Tibial nerve (tissue), 4 donors: ENCODE data around the gene RIPOR1. TPM values are rescaled to one million over a fixed set of nuclear protein-coding genes. Genes with fewer than 3 reads are reported as not detected.

Experiments used
- DNase-seq, 2 donors: peaks; one replicate each; pipeline ENCODE4 v3.0.0-alpha.2; 2019; ENCODE audit warnings: low spot score in 2 of 2
- H3K27ac ChIP-seq, 4 donors: fragments of 200-600 bp; sonication (generic) in 3 of 4; one replicate each; pipeline ENCODE4 v1.5.1; 2017 to 2019; ENCODE audit warnings: mild to moderate bottlenecking in 1 of 4
- H3K27me3 ChIP-seq, 2 donors: fragments of 200-600 bp; sonication (generic) in 1 of 2; one replicate each; pipeline versions ENCODE4 v1.5.1 to v1.6.0; 2017 to 2019
- H3K36me3 ChIP-seq, 3 donors: fragments of 200-600 bp; sonication (generic); one replicate each; pipeline ENCODE4 v1.5.1; 2018 to 2019
- H3K4me1 ChIP-seq, 4 donors: fragments of 200-600 bp; sonication (generic) in 3 of 4; one replicate each; pipeline ENCODE4 v1.5.1; 2017 to 2019
- H3K4me3 ChIP-seq, 4 donors: fragments of 200-600 bp; sonication (generic) in 3 of 4; one replicate each; pipeline ENCODE4 v1.5.1; 2017 to 2019; ENCODE audit warnings: mild to moderate bottlenecking in 1 of 4, moderate library complexity in 1 of 4
- H3K9me3 ChIP-seq, 4 donors: fragments of 200-600 bp; sonication (generic) in 3 of 4; one replicate each; pipeline ENCODE4 v1.5.1; 2017 to 2019
- EP300 ChIP-seq, 2 donors: sonication (generic); formaldehyde crosslinking; IDR thresholded peaks; one replicate each; pipeline ENCODE4 v1.6.1; 2017; ENCODE audit warnings: antibody characterized with exemption in 2 of 2, mild to moderate bottlenecking in 1 of 2
- POLR2A ChIP-seq, 2 donors: fragments of 450-650 bp; IDR thresholded peaks; one replicate each; pipeline ENCODE4 v1.6.1; 2017; ENCODE audit warnings: antibody characterized with exemption in 2 of 2, mild to moderate bottlenecking in 2 of 2, moderate library complexity in 2 of 2
- WGBS, 2 donors: methylation state at CpG; one replicate each; pipeline ENCODE4 v1.1.5; 2018; 5-methylcytosine and 5-hydroxymethylcytosine counted together
- total RNA-seq, 4 donors: library from RNA; depleted of rRNA; stranded (reverse); fragments of >200 nt; gene quantifications; one replicate each; pipeline ENCODE4 v1.1.0, GENCODE V29; 2016
- TF ChIP-seq, protein P1 (sequence below), 5 experiments: fragments of 200-600 bp in 3 of 5; fragments of 450-650 bp in 2 of 5; sonication (generic) in 3 of 5; IDR thresholded peaks; one replicate each; pipeline ENCODE4 v1.5.1; 2016 to 2019; ENCODE audit warnings: antibody characterized with exemption in 5 of 5, mild to moderate bottlenecking in 3 of 5, moderate library complexity in 2 of 5

RIPOR1 gene
- total RNA-seq, 4 donors from 2014 or later, result 50.6 to 112 (median 85.1) TPM

DNA sequence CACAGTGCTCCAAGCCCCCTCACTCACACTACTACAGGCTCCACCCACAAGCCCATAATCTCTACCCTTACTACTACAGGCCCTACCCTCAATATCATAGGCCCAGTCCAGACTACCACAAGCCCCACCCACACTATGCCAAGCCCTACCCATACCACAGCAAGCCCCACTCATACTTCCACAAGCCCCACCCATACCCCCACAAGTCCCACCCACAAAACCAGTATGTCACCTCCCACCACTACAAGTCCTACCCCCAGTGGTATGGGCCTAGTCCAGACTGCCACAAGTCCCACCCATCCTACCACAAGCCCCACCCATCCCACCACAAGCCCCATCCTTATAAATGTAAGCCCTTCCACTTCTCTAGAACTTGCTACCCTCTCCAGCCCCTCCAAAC is 13.8 kb downstream of the RIPOR1 start:
- Histone ChIP-seq H3K4me3 (no peak overlapping the region), H3K36me3 (peaks cover 10 to 77% (median 13%) of the 10 kb centered on the region in 3 donors), H3K4me1 (peaks cover 0 to 82% (median 19%) of the 10 kb centered on the region in 4 donors), H3K9me3 (no peaks in the 10 kb centered on the region), H3K27me3 (no peaks in the 10 kb centered on the region), H3K27ac (peak overlapping the region in 2 of 4 donors; percentile 43 to 52)
- TF ChIP-seq EP300 (IDR thresholded peaks at IDR 0.05) (no peak), POLR2A (IDR thresholded peaks at IDR 0.05) (no peak)
- TF ChIP-seq, protein P1, sequence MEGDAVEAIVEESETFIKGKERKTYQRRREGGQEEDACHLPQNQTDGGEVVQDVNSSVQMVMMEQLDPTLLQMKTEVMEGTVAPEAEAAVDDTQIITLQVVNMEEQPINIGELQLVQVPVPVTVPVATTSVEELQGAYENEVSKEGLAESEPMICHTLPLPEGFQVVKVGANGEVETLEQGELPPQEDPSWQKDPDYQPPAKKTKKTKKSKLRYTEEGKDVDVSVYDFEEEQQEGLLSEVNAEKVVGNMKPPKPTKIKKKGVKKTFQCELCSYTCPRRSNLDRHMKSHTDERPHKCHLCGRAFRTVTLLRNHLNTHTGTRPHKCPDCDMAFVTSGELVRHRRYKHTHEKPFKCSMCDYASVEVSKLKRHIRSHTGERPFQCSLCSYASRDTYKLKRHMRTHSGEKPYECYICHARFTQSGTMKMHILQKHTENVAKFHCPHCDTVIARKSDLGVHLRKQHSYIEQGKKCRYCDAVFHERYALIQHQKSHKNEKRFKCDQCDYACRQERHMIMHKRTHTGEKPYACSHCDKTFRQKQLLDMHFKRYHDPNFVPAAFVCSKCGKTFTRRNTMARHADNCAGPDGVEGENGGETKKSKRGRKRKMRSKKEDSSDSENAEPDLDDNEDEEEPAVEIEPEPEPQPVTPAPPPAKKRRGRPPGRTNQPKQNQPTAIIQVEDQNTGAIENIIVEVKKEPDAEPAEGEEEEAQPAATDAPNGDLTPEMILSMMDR (IDR thresholded peaks at IDR 0.05), result no peak
- no peak for DNase-seq

DNA sequence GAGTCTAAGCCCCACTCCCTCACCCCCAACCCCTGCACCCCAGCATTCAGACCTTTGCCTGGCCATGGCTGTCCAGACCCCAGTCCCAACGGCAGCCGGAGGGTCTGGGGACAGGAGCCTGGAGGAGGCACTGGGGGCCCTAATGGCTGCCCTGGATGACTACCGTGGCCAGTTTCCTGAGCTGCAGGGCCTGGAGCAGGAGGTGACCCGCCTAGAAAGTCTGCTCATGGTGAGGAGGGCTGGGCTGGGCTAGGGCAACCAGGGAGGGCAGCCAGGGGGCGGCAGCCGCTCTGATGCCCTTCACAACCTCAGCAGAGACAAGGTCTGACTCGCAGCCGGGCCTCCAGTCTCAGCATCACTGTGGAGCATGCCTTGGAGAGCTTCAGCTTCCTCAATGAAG is 14.4 kb downstream of the RIPOR1 start:
- peaks cover 10 to 83% (median 13%) of the 10 kb centered on the region in 3 donors for H3K36me3 ChIP-seq
- WGBS, 2 donors, result 92 to 95% methylated on average over 8 of the region's 8 CpGs
- H3K27me3 ChIP-seq, result no peaks in the 10 kb centered on the region
- H3K4me1 ChIP-seq, result peaks cover 0 to 82% (median 21%) of the 10 kb centered on the region in 4 donors
- no peak for DNase-seq
- no peak overlapping the region for H3K4me3 ChIP-seq
- peak overlapping the region in 1 of 4 donors; percentile 43 for H3K27ac ChIP-seq
- no peak for TF ChIP-seq POLR2A (IDR thresholded peaks at IDR 0.05)
- H3K9me3 ChIP-seq, result no peaks in the 10 kb centered on the region

DNA sequence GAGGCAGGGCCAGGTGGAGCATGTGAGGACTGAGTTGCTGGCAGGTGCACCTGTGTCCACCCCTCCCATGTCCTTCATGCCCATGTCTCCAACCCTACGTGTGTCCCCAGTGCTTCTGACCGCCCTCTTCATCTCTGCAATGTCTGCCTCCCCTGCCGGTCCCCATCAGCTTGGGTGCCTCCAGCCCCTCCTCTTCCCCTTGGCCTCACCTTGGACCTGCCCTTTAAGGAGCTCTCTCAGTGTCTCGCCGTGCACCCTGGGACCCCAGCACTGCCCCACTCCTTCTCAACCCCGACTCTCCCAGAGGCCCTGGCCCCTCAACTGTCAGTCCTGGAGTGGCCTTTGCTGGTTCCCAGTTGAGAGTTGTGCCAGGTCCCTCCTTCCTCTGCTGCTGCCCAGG is 15.0 kb downstream of the RIPOR1 start:
- no peak overlapping the region for H3K4me3 ChIP-seq
- H3K27me3 ChIP-seq, result no peaks in the 10 kb centered on the region
- 78 to 79% methylated on average over 6 of the region's 6 CpGs for WGBS, 2 donors
- H3K4me1 ChIP-seq, result peaks cover 0 to 78% (median 18%) of the 10 kb centered on the region in 4 donors
- H3K9me3 ChIP-seq, result no peaks in the 10 kb centered on the region
- H3K36me3 ChIP-seq, result peaks cover 10 to 86% (median 13%) of the 10 kb centered on the region in 3 donors
- TF ChIP-seq POLR2A (IDR thresholded peaks at IDR 0.05) (no peak), EP300 (IDR thresholded peaks at IDR 0.05) (no peak)
- TF ChIP-seq, protein P1 (IDR thresholded peaks at IDR 0.05), result no peak
- DNase-seq, result no peak
- no peak overlapping the region for H3K27ac ChIP-seq

DNA sequence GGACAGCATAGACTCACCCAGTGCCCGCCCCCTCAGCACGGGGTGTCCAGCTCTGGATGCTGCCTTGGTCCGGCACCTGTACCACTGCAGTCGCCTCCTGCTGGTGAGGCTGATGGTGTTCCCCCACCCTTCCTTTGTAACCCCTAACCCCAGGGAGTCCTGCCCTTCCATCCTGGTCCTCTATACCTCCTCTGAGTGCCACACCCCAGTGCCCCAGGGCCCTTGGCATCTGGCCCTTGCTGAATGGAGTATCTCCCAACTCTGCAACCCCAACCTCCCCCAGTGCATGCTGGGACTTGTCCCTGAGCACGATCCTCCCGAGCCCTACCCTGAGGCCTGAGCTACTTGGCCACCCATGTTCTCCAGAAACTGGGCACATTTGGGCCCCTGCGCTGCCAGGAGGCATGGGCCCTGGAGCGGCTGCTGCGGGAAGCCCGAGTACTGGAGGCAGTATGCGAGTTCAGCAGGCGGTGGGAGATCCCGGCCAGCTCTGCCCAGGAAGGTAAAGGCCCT is 15.8 kb downstream of the RIPOR1 start:
- no peak for DNase-seq
- TF ChIP-seq, protein P1 (IDR thresholded peaks at IDR 0.05), result no peak
- TF ChIP-seq EP300 (IDR thresholded peaks at IDR 0.05) (no peak), POLR2A (IDR thresholded peaks at IDR 0.05) (no peak)
- Histone ChIP-seq H3K27ac (no peak overlapping the region), H3K36me3 (peaks cover 10 to 93% (median 13%) of the 10 kb centered on the region in 3 donors), H3K4me3 (no peak overlapping the region), H3K4me1 (peaks cover 0 to 70% (median 16%) of the 10 kb centered on the region in 4 donors), H3K27me3 (no peaks in the 10 kb centered on the region), H3K9me3 (no peaks in the 10 kb centered on the region)
- WGBS, 2 donors, result 74 to 87% methylated on average over 12 to 13 of the region's 13 CpGs

DNA sequence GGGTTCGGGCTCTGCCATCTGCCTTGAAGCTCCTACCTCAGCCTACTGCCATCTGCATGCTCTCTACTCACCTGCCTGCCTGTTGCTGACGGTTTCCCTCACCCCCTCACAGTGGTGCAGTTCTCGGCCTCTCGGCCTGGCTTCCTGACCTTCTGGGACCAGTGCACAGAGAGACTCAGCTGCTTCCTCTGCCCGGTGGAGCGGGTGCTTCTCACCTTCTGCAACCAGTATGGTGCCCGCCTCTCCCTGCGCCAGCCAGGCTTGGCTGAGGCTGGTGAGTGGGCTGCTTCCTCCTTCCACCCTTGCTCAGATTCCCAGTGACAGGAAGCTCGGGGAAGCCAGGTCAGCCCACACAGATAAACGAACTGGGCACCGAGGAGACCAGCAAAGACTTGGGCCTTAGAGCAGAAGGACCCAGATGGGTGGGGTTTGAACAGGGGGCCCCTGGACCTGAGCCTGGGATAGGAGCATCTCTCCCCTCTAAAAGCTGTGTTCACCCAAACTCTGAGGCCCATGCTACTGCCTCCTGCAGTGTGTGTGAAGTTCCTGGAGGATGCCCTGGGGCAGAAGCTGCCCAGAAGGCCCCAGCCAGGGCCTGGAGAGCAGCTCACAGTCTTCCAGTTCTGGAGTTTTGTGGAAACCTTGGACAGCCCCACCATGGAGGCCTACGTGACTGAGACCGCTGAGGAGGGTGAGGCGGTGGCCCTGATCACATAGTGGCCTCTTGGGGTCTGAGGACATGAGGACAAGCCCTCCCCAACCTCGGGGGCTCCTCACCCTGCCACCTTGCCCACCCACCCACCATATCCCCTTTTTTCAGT is 16.4 kb downstream of the RIPOR1 start:
- Histone ChIP-seq H3K27me3 (no peaks in the 10 kb centered on the region), H3K9me3 (no peaks in the 10 kb centered on the region), H3K4me1 (peaks cover 0 to 63% (median 15%) of the 10 kb centered on the region in 4 donors), H3K36me3 (peaks cover 10 to 86% (median 13%) of the 10 kb centered on the region in 3 donors), H3K4me3 (no peak overlapping the region), H3K27ac (peak overlapping the region in 1 of 4 donors; percentile 14)
- WGBS, 2 donors, result 75 to 76% methylated on average over 14 to 15 of the region's 15 CpGs
- DNase-seq, result no peak
- TF ChIP-seq, protein P1 (IDR thresholded peaks at IDR 0.05), result no peak
- TF ChIP-seq EP300 (IDR thresholded peaks at IDR 0.05) (no peak), POLR2A (IDR thresholded peaks at IDR 0.05) (no peak)
